Glutamatergic neuron (in vitro differentiated cells): ENCODE results near the gene SKIL. TPM values are rescaled to one million over a fixed set of nuclear protein-coding genes. Genes with fewer than 3 reads are reported as not detected.

Experiments
- DNase-seq: peaks from one replicate; pipeline ENCODE4 v3.0.0; 2022
- H3K27ac Mint-ChIP-seq: one replicate; pipeline ENCODE4 v1.8.0; 2020; ENCODE audit warnings: mild to moderate bottlenecking, mixed read lengths, inconsistent platforms; ENCODE audit not compliant: unreplicated experiment
- H3K27me3 Mint-ChIP-seq: one replicate; pipeline ENCODE4 v1.8.0; 2020; ENCODE audit warnings: mild to moderate bottlenecking, moderate library complexity, mixed read lengths, inconsistent platforms; ENCODE audit not compliant: unreplicated experiment
- H3K36me3 Mint-ChIP-seq: one replicate; pipeline ENCODE4 v1.8.0; 2020; ENCODE audit warnings: mild to moderate bottlenecking, mixed read lengths, inconsistent platforms; ENCODE audit not compliant: unreplicated experiment
- H3K4me1 Mint-ChIP-seq: one replicate; pipeline ENCODE4 v1.8.0; 2020; ENCODE audit warnings: mild to moderate bottlenecking, low read depth, mixed read lengths, inconsistent platforms; ENCODE audit not compliant: unreplicated experiment
- H3K4me3 Mint-ChIP-seq: one replicate; pipeline ENCODE4 v1.8.0; 2020; ENCODE audit warnings: mild to moderate bottlenecking, mixed read lengths, inconsistent platforms; ENCODE audit not compliant: unreplicated experiment
- H3K9me3 Mint-ChIP-seq: one replicate; pipeline ENCODE4 v1.8.0; 2020; ENCODE audit warnings: mild to moderate bottlenecking, moderate library complexity, mixed read lengths, inconsistent platforms; ENCODE audit not compliant: unreplicated experiment
- CTCF ChIP-seq: fragments of 200-600 bp; sonication (generic); IDR thresholded peaks from one replicate; pipeline ENCODE4 v1.5.0; 2021; ENCODE audit not compliant: partially characterized antibody, unreplicated experiment
- total RNA-seq: library from RNA; stranded (reverse); fragmentation: NEBNext Ultra II Directional; extraction: Animal tissue kit (Norgen Biotek cat#: 25700); gene quantifications from one replicate; pipeline ENCODE4 v1.2.1, GENCODE V29; 2021; ENCODE audit not compliant: unreplicated experiment

Gene SKIL
- total RNA-seq, 1 donor from 2014 or later = 52.3 TPM

DNA sequence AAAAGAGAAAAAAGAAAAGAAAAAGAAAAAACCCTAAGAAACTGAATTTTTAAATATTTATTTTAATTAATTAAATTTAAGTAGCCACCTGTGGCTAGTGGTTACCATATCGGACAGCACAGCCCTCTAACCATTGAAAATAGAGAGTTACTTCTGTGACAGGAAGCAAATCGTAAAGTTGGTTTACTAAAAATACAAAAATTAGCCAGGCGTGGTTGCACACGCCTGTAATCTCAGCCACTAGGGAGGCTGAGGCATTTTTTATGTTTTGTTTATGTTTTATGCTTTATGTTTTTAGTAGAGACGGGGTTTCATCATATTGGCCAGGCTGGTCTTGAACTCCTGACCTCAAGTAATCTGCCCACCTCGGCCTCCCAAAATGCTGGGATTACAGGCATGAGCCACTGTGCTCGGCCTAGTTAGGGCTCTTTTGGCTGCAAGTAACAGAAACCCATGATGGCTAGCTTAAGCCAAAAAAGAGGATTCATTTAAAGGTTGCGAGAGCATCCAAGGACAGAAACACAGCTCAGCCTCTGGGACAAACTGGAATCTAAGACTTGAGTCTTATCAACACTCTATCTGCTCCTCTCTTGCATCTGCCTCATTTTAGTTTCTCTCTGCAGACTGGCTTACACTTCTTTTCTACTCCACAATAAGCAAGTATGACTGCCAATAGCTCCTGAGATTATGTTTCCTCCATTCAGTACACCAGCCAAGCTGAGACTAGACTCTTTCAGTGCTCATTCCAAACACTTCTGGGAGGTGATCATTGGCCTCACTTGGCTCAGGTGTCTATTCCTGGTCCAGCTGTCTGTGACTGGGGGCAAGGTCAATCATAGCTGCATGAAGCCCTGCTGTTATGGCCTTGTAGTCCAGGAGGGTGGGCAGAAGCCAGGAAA lies 6.8 kb upstream of the SKIL start:
- Mint-ChIP-seq H3K27me3 (no peaks in the 10 kb centered on the region), H3K9me3 (no peaks in the 10 kb centered on the region), H3K4me1 (peaks cover 12% of the 10 kb centered on the region), H3K27ac (no peak overlapping the region), H3K36me3 (no peaks in the 10 kb centered on the region), H3K4me3 (no peak overlapping the region)
- DNase-seq = no peak
- TF ChIP-seq CTCF = no peak

- Mint-ChIP-seq H3K36me3 (no peaks in the 10 kb centered on the region), H3K4me1 (peaks cover 17% of the 10 kb centered on the region), H3K9me3 (peaks cover 3% of the 10 kb centered on the region), H3K27me3 (no peaks in the 10 kb centered on the region), H3K4me3 (no peak overlapping the region), H3K27ac (no peak overlapping the region)
- no peak for TF ChIP-seq CTCF
- DNase-seq = no peak
Observed at GRCh38 chr3:170352936-170353335, 4.6 kb upstream of the SKIL start.

DNA sequence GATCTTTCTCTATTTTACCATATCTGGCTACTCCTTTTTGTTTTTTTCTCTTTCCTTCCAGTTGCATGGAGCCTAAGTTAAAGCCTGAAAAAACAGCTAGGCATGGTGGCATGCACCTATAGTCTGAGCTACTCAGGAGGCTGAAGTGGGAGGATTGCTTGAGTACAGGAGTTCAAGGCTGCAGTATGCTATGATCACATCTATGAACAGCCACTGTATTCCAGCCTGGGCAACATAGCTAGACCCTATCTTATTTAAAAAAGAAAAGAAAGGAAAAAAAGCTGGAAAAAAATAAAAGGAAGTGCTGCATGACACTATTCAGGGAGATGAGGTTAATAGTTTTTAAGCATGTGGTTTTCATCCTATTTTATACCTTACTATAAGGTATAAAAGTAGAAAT lies 4.0 kb upstream of the SKIL start:
- DNase-seq = no peak
- Mint-ChIP-seq H3K4me1 (peaks cover 17% of the 10 kb centered on the region), H3K9me3 (peaks cover 6% of the 10 kb centered on the region), H3K36me3 (no peaks in the 10 kb centered on the region), H3K27ac (peak overlapping the region; percentile 78), H3K4me3 (no peak overlapping the region), H3K27me3 (peaks cover 2% of the 10 kb centered on the region)
- no peak for TF ChIP-seq CTCF

DNA sequence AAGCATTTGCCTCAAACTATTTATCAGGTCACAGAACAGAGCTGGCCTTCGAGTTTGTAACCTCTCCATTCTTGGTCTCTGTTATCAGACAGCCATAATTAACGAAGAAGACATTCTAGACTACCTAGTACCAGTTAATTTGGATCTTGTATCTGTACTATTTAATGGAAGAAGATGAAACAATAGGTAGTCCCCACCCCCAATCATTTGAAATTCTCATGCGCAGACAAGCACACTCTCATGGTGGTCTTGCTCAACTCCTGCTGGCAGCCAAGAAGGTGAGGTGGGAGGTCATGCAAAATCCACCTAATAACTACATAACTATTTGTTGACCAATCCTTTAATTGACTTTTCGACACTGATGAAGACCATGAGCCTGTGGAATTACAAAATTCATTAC lies 2.8 kb upstream of the SKIL start:
- no peak overlapping the region for H3K4me3 Mint-ChIP-seq

More for the DNA sequence above, 2.8 kb upstream of the SKIL start:
- Mint-ChIP-seq H3K36me3 (no peaks in the 10 kb centered on the region), H3K27me3 (peaks cover 5% of the 10 kb centered on the region), H3K9me3 (peaks cover 9% of the 10 kb centered on the region), H3K27ac (peak overlapping the region; percentile 55), H3K4me1 (peaks cover 17% of the 10 kb centered on the region)
- DNase-seq = no peak
- TF ChIP-seq CTCF = no peak
